ENCODE results near the gene TRNP1.
"Not testable (repeated sequence)": the region's sequence is repeated elsewhere in the genome, so short reads cannot be mapped to it uniquely, and the experiment has no call there.

TRNP1 gene

GRCh38 chr1:26976621-26977510 lies 16.6 kb upstream of the TRNP1 start:
- DNase-seq, result no peak

- DNase-seq, result no peak
Measured at GRCh38 chr1:26978901-26979300, 14.6 kb upstream of the TRNP1 start.

DNA sequence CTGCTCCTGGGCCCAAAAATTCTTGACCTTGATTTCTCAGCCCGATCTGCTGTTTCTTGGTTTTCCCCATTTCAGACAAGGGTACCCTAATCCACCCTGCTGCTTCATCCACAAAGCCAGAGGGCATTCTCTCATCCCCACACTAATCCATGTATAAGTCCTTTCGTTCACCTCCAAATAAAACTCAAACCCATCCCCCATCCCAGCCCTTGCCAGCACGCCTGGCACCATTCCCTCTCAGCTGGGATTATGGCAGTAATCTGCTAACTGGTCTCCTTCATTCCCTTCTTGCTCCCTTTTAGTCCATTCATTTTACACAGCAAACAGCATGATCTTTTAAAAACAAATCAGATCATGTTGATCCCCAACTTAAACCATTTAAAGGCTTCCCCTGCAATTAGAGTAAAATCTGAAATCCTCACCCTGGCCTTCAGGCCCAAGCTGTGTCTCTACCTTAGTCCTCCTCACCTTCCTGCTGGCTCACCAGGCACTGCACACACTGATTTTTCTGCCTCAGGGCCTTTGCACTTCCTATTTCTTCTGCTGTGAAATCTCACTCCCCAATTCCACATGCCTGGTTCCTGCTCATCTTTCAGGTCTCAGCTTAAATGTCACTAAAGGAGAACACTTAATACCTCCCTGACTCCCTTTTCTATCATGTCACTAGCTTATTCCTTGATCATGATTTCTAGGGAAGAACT lies 12.2 kb upstream of the TRNP1 start:
- no peak for DNase-seq

DNA sequence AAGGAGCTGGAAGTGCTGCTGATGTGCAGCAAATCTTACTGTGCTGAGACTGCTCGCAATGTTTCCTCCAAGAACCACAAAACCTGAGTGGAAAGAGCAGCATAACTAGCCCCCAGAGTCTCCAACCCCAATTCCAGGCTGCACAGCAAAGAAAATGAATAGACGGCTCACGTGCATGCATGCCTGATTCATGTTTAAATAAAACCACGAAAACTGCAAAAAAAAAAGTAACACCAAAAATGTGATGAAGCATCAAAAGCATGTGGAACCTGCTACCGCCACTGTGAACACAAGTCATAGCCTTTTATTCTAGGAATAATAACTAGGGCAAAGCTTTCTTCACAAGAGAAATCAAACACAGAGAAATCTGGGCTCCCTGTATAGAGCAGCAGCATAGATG lies 9.6 kb upstream of the TRNP1 start:
- DNase-seq, result no peak

DNA sequence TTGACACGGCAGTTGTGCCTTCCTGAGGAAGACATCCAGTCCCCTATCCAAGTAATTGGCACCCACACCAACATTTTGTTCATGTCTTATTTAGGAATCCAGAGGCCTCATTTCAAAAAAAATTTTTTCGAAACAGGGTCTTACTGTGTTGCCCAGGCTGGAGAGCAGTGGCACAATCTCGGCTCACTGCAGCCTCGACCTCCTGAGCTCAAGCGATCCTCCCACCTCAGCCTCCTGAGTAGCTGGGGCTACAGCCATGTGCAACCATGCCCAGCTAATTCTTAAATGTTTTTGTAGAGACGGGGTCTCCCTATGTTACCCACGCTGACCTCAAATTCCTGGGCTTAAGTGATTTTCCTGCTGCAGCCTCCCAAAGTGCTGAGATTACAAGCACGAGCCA lies 9.2 kb upstream of the TRNP1 start:
- DNase-seq, result no peak

GRCh38 chr1:26986658-26987057 lies 6.8 kb upstream of the TRNP1 start:
- no peak for DNase-seq

DNA sequence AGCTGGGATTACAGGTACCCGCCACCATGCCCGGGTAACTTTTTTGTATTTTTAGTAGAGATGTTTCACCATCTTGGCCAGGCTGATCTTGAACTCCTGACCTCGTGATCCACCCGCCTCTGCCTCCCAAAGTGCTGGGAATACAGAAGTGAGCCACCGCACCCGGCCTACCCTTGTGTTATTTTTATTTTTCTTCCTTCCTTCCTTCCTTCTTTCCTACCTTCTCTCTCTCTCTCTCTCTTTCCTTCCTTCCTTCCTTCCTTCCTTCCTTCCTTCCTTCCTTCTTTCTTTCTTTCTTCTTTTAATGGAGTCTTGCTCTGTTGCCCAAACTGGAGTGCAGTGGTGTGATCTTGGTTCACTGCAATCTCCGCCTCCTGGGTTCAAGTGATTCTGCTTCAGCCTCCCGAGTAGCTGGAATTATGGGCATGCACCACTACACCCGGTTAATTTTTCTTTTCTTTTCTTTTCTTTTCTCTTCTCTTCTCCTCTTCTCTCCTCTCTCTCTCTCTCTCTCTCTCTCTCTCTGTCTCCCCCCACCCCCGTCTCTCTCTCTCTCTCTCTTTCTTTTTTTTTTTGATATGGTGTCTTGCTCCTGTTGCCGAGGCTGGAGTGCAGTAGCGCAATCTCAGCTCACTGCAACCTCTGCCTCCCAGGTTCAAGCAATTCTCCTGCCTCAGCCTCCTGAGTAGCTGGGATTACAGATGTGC lies 3.9 kb upstream of the TRNP1 start:
- not testable (repeated sequence) for DNase-seq

GRCh38 chr1:26991310-26992116 lies 2.0 kb upstream of the TRNP1 start:
- DNase-seq, result no peak

DNA sequence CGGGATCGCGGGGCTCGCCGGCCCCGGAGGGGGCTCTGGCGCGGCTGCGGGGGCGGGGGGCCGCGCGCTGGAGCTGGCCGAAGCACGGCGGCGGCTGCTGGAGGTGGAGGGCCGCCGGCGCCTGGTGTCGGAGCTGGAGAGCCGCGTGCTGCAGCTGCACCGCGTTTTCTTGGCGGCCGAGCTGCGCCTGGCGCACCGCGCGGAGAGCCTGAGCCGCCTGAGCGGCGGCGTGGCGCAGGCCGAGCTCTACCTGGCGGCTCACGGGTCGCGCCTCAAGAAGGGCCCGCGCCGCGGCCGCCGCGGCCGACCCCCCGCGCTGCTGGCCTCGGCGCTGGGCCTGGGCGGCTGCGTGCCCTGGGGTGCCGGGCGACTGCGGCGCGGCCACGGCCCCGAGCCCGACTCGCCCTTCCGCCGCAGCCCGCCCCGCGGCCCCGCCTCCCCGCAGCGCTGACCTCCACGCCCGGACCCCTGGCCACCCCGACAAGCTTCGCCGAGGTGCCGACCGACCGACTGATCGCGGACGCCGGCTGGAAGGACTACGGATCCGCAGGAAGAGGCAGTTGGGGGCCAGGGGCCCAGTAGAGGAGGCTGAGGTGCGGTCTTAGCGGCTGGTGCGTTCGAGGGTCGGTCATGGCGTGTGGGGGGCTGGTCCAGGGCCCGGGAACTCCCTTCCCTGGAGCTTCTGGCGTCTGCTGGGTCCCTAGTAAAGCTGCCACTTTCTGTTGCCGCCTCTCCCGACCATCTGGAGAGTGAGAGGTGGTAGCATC lies 711 bp downstream of the TRNP1 start:
- DNase-seq, result no peak

DNA sequence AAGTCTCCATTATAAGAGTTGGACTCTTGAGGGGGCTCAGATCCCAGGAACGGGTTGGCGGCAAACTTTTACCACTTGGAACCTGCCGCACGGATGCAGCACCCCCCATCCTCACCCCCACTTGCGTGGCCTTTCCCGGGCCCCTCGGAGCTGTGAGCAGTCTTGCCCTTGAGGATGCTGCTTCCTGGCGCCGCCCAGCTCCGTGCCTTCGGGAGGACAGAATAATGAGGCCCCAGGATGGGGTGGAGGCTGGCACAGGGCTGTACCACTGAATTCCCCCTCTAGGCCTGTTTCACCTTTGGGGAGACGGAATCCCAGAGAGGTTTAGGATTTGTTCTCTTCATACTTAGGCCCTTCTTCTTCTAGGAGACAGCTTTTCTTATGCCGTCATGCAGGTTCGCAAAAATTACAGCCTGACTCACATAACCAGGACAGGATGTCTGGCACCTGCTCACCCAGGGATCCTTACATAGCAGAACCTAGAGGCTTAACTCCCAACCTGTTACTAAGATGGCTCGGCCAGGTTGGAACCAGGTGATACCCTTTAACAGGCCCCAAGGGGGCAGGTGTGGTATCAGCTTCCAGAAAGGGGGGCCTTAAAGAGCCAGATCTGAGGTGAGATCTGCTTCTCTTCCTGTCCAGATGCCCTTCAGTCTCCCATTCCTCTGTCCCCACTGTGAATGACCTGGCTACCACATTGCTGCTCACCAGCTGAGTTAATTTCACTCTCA lies 1.5 kb downstream of the TRNP1 start:
- DNase-seq, result no peak

GRCh38 chr1:26996024-26996423 lies 2.5 kb downstream of the TRNP1 start:
- DNase-seq, result no peak

- no peak for DNase-seq
Measured at GRCh38 chr1:26996665-26997064, 3.2 kb downstream of the TRNP1 start.

- peak; percentile 58 for DNase-seq
Measured at GRCh38 chr1:26998429-26999300, 5.2 kb downstream of the TRNP1 start.

DNA sequence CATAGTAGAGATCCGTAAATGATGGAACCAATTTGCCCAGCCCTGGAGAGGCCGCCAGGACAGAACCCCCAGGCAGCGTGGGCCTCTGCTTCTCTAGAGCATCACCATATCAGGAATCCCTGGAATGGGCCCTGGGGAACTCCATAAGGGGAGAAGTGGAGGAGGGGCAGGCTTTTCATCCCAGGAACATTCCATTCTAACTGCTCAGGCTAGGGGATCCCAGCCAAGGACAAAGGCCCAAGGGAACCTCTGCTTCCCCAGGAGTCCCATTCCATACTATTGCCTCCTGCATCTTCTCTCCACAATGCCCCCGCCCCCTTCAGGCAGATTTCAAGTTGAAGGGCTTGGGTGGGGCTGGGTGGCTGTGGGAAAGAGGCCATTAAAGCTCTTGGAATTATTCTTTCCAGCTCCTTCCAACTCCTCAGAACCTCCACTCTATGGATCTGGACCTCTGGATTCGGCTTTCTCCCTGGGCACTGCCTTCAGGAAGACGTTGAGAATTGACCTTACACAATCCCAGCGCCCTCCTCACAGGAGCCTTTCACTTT lies 6.0 kb downstream of the TRNP1 start:
- DNase-seq, result peak; percentile 91

DNA sequence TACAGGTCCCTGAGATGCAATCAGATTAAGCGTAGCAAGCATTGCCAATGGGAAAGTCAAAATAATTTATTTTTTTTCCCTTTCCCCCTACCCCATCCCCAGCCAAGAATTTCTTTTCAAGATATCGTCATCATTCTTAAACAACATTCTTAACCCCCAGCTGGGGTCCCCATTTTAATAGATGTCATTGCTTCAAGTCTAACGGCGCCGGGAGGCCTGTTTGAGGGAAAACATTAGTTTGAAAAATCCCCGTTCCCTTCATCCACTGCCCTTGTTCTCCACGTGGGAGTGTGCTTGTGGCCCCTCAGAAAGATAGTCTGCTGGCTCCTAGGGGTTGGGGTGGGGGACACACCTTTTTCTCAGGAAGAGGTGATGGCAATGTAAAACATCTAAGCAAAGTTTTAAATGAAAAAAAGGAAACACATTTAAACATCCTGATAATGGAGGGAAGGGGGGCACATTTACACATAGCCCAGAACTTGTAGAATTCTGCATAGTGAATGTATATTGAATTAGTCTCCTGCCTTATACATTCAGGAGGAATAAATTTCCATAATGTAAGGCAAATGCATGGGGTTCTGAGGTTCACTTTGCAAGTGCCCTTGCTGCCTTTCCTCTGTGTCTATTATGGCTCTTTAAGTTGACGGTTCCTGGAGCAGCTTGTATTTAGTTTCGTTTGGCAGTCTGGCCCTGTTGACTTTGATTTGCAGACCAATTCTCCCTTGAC lies 6.8 kb downstream of the TRNP1 start:
- no peak for DNase-seq

GRCh38 chr1:27000817-27001460 lies 7.4 kb downstream of the TRNP1 start:
- DNase-seq, result no peak

- DNase-seq, result no peak
Measured at GRCh38 chr1:27001570-27002360, 8.3 kb downstream of the TRNP1 start.
